ENCODE measurements around the gene RNGTT. TPM values are rescaled to one million over a fixed set of nuclear protein-coding genes. Genes with fewer than 3 reads are reported as not detected.

The RNGTT gene
- total RNA-seq, 1 donor = 38.0 TPM

DNA sequence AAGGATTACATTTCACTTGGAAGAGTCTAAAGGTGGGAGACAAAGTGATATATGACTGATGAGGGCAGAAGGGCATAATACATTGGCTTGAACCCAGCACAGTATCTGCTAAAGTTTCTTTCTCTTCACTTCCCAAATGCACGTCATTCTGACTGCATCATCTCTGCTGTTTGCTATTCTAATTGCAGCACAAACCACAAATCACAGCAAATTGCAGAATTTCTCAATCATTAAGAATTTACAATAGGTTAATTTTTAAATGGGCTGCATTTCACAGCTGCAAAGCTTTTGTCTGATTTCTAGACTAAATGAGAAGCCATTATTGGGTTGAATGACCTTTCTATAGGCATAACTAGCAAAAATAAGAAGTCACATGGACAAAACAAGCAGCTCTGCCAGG lies 337.0 kb downstream of the RNGTT start:
- DNase-seq (ENCODE audit: low read depth) = peak; percentile 55
- TF ChIP-seq, protein P1, sequence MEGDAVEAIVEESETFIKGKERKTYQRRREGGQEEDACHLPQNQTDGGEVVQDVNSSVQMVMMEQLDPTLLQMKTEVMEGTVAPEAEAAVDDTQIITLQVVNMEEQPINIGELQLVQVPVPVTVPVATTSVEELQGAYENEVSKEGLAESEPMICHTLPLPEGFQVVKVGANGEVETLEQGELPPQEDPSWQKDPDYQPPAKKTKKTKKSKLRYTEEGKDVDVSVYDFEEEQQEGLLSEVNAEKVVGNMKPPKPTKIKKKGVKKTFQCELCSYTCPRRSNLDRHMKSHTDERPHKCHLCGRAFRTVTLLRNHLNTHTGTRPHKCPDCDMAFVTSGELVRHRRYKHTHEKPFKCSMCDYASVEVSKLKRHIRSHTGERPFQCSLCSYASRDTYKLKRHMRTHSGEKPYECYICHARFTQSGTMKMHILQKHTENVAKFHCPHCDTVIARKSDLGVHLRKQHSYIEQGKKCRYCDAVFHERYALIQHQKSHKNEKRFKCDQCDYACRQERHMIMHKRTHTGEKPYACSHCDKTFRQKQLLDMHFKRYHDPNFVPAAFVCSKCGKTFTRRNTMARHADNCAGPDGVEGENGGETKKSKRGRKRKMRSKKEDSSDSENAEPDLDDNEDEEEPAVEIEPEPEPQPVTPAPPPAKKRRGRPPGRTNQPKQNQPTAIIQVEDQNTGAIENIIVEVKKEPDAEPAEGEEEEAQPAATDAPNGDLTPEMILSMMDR (IDR thresholded peaks at IDR 0.05; ENCODE audit: insufficient read depth, low read depth, low read length) = no peak
- H3K4me3 ChIP-seq (ENCODE audit: low read depth, low read length) = no peak overlapping the region

DNA sequence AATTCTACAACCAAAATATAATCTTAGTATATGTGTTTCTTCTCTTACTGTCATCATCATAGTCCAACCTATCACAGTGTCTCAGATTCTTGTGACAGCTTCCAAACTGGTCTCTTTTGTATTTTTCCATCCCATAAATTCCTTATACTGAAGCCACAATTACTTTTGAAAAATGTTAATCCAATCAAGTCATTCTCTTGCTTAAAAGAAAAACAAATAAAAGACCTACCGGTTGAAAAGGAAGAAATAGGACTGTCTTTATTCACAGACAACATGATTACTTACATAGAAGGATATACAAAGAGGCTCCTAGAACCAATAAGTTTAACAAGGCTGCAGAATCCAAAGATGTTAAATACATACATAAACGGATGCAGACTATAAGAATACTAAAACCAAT lies 339.9 kb downstream of the RNGTT start:
- DNase-seq (ENCODE audit: low read depth) = no peak
- no peak overlapping the region for H3K4me3 ChIP-seq (ENCODE audit: low read depth, low read length)
- TF ChIP-seq, protein P1 (IDR thresholded peaks at IDR 0.05; ENCODE audit: insufficient read depth, low read depth, low read length) = no peak

DNA sequence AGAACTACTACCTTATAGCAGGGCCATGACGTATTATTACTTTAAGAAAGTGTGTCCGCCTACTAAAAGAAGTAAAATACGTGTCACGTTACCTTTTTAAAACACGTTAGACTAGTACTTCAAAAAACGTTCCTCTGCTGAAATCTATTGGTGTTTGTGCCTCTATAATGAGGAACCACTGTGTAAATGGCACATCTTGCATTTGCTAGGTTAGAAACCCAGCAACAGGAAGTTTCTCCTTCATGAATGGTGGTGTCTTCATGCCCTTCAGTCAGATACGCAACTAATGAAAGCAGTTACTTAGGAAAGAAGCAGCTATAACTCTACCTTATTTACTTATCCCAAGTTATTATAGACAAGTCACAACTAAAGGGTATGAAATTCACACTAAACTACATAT lies 343.5 kb downstream of the RNGTT start:
- no peak overlapping the region for H3K4me3 ChIP-seq (ENCODE audit: low read depth, low read length)
- DNase-seq (ENCODE audit: low read depth) = no peak
- TF ChIP-seq, protein P1 (IDR thresholded peaks at IDR 0.05; ENCODE audit: insufficient read depth, low read depth, low read length) = no peak

DNA sequence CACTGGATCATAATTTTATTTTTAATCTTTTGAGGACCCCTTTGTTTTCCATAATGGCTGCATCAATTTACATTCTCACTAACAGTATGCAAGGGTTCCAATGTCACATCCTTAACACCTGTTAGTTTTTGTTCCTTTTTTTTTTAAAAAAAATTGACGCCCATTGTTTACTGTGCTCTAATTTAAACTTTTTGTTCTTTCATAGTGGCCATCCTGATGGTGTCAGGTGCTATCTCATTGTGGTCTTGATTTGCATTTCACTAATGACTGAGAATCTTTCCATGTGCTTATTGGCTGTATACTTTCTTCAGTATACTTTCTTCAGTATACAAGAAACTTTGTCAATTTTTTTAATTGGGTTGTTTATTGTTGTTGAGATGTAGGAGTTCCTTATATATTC lies 347.0 kb downstream of the RNGTT start:
- no peak for DNase-seq (ENCODE audit: low read depth)
- H3K4me3 ChIP-seq (ENCODE audit: low read depth, low read length) = no peak overlapping the region
- TF ChIP-seq, protein P1 (IDR thresholded peaks at IDR 0.05; ENCODE audit: insufficient read depth, low read depth, low read length) = no peak

DNA sequence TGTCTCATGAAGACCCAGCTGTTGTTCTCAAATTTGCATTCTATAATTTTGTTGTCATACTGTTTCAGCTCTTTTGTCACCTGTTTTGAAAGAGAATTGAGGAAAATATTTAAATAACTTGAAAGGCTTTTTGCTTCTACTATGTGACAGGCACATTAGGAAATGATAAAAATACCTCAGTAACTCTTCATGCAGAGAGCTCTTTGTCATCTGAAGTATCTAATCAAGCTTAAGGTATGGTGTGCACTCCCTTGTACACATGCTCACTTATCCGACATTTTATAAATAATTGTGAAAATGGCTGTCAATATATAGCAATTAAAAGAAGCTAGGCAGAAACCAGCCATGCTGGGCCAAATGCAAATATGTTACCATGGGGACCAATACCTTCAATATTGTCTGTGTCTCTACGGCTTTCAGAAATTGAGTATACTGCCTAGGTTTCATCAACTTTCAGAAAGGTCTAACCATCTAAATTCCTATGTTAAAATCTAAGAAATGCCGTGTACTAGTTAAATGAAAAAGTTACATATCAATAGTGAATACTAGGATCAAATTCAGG lies 349.0 kb downstream of the RNGTT start:
- DNase-seq (ENCODE audit: low read depth) = no peak
- no peak overlapping the region for H3K4me3 ChIP-seq (ENCODE audit: low read depth, low read length)
- TF ChIP-seq, protein P1 (IDR thresholded peaks at IDR 0.05; ENCODE audit: insufficient read depth, low read depth, low read length) = no peak

DNA sequence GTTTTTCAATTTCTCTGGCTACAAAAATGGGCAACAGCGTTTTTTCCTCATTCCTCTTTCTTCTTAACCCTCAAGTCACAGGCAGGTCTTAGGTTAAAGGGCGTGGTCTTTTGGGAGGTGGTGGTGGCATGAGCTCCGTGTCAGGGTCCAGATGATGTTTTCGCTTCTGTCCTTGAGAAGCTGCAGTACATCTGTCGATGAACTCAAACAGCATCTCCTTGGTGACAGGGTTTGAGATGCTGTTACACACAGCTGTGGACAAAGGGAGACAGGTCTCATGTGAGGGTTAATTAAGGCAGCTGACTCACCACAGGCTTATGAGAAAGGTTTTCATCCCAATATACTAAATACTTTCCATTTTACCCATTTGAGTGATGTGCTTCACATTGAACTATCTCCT lies 350.8 kb downstream of the RNGTT start:
- H3K4me3 ChIP-seq (ENCODE audit: low read depth, low read length) = no peak overlapping the region
- no peak for DNase-seq (ENCODE audit: low read depth)
- TF ChIP-seq, protein P1 (IDR thresholded peaks at IDR 0.05; ENCODE audit: insufficient read depth, low read depth, low read length) = no peak

DNA sequence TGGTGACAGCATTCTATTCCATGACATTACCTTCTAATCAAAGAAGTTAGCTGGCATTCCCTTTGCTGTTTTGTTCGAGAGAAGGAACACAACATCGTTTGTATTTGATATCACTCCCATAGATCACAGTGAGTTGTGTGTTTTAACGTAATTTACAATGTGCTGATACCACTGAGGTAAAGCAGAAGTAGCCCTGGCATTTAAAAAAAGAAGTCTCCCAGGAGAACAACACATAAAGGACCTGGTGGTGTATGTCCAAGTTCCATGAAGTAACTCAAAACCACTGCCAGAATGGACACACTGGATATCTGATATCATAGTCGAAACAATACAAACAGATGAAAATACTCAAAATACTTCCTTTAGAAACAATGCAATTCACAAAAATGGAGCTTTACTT lies 351.7 kb downstream of the RNGTT start:
- TF ChIP-seq, protein P1 (IDR thresholded peaks at IDR 0.05; ENCODE audit: insufficient read depth, low read depth, low read length) = no peak
- peak; percentile 2 for DNase-seq (ENCODE audit: low read depth)
- no peak overlapping the region for H3K4me3 ChIP-seq (ENCODE audit: low read depth, low read length)
